ENCODE results near the gene SYT2.

The SYT2 gene

DNA sequence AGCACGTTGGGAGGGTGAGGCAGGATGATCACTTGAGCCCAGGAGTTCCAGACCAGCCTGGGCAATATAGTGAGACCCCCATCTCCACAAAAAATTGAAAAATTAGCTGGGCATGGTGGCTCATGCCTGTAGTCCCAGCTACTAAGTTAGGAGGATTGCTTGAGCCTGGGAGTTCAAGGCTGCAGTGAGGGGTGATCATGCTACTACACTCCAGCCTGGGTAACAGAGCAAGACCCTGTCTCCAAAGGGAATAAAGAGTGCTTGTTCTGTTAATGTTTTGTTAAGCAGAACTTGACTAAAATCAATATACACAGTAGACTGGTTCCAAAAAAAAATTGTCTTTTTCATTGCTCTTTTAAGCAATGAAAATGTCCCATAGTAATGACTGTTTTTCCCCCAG lies 146.4 kb downstream of the SYT2 start:
- TF ChIP-seq, protein P1, sequence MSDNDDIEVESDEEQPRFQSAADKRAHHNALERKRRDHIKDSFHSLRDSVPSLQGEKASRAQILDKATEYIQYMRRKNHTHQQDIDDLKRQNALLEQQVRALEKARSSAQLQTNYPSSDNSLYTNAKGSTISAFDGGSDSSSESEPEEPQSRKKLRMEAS (IDR thresholded peaks at IDR 0.05): no peak
- no peak for TF ChIP-seq EP300 (IDR thresholded peaks at IDR 0.05; ENCODE audit: borderline replicate concordance)
- TF ChIP-seq TCF12 (IDR thresholded peaks at IDR 0.05; ENCODE audit: low read depth): no peak

DNA sequence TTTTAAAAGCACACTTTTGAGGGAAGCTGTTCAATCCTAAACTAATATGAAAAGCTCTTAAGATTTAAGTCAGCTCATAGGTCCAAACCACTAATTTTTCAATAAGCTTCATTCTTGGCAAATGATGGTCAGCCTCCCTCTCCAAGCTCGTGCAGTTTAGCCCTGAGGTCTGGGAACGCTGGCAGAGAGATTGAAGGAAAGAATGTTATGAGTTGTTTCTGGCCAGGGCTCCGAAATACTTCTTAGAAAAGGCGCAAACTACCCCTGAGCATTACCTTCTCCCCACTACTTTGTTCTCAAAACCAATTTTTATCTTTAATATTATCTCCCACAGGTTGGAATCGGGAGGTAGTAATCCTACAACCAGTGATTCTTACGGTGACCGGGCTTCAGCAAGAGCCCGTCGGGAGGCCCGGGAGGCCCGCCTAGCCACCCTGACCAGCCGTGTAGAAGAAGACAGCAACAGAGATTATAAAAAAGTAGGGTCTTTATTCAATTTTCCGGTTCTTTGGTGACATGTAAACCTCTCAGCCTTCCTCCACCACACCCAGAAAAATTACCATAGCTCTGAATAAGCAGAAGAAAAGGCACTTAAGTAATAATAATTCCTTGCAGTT lies 147.7 kb downstream of the SYT2 start:
- TF ChIP-seq TCF12 (IDR thresholded peaks at IDR 0.05; ENCODE audit: low read depth) (no peak), CEBPB (IDR thresholded peaks at IDR 0.05) (no peak), TAF1 (IDR thresholded peaks at IDR 0.05; ENCODE audit: low read depth) (no peak), FOXM1 (IDR thresholded peaks at IDR 0.05; ENCODE audit: borderline replicate concordance, low read depth) (no peak), TEAD4 (IDR thresholded peaks at IDR 0.05) (no peak), EP300 (IDR thresholded peaks at IDR 0.05; ENCODE audit: borderline replicate concordance) (no peak), ZBTB7A (IDR thresholded peaks at IDR 0.05; ENCODE audit: low read depth) (no peak), RAD21 (IDR thresholded peaks at IDR 0.05; ENCODE audit: low read depth) (no peak), NFIC (IDR thresholded peaks at IDR 0.05) (no peak), CREB1 (IDR thresholded peaks at IDR 0.05; ENCODE audit: low read depth) (no peak), YY1 (IDR thresholded peaks at IDR 0.05; ENCODE audit: low read depth) (no peak), EGR1 (IDR thresholded peaks at IDR 0.05) (no peak)
- TF ChIP-seq, protein P1 (IDR thresholded peaks at IDR 0.05): no peak
- TF ChIP-seq, protein P2, sequence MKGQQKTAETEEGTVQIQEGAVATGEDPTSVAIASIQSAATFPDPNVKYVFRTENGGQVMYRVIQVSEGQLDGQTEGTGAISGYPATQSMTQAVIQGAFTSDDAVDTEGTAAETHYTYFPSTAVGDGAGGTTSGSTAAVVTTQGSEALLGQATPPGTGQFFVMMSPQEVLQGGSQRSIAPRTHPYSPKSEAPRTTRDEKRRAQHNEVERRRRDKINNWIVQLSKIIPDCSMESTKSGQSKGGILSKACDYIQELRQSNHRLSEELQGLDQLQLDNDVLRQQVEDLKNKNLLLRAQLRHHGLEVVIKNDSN (IDR thresholded peaks at IDR 0.05): no peak
- TF ChIP-seq, protein P3, sequence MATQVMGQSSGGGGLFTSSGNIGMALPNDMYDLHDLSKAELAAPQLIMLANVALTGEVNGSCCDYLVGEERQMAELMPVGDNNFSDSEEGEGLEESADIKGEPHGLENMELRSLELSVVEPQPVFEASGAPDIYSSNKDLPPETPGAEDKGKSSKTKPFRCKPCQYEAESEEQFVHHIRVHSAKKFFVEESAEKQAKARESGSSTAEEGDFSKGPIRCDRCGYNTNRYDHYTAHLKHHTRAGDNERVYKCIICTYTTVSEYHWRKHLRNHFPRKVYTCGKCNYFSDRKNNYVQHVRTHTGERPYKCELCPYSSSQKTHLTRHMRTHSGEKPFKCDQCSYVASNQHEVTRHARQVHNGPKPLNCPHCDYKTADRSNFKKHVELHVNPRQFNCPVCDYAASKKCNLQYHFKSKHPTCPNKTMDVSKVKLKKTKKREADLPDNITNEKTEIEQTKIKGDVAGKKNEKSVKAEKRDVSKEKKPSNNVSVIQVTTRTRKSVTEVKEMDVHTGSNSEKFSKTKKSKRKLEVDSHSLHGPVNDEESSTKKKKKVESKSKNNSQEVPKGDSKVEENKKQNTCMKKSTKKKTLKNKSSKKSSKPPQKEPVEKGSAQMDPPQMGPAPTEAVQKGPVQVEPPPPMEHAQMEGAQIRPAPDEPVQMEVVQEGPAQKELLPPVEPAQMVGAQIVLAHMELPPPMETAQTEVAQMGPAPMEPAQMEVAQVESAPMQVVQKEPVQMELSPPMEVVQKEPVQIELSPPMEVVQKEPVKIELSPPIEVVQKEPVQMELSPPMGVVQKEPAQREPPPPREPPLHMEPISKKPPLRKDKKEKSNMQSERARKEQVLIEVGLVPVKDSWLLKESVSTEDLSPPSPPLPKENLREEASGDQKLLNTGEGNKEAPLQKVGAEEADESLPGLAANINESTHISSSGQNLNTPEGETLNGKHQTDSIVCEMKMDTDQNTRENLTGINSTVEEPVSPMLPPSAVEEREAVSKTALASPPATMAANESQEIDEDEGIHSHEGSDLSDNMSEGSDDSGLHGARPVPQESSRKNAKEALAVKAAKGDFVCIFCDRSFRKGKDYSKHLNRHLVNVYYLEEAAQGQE (IDR thresholded peaks at IDR 0.05; ENCODE audit: low read depth): no peak

DNA sequence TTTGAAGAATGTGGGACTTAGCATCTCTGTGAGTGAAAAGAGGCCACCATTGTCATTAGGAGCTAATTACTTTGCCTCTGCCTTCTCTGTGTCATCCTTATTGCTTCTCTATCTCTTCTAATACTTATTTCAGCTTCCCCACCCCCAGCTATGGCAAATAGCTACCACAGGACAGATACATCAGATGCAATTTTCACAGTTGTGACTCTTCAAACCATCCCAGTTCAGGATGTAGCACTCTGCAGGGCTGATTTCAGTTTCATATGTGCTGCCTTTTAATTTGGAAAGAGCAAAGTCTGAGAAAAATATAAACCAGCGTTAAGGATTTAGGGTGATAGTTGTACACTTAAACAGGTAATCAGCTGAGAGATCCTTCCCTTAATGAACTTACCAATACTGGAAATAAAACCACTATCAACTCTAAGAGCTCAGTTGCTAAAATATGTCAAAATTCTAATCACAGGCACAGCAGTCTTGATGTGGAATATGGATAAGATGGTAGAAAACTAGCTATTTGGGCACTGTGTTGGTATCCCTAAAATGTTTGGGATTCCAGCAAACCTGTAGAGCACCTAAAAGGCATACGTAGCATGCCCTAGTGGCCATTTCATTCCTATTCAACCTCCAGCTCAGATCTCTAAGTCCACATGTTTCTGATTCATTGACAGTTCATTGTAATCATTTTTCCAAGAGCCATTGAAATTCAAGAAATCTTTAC lies 148.4 kb downstream of the SYT2 start:
- no peak for TF ChIP-seq CEBPB (IDR thresholded peaks at IDR 0.05)
- TF ChIP-seq TEAD4 (IDR thresholded peaks at IDR 0.05): no peak

DNA sequence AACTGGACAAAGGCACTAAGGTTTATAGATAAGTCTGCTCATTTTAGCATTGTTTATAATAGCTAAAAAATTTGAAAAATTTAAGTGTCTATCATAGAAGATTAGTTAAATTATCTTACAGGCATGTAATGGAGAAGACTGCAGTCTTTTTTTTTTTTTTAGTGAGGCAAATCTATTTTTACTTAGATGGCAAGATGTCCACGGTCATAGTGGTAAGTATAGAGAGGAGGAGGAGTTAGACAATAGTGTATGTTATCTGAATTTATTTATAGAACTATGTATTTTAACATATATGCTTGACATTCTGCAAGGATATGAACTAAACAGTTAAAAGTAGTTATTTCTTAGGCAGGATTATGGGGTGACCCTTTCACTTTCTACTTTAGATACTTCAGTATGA lies 149.0 kb downstream of the SYT2 start:
- TF ChIP-seq TAF1 (IDR thresholded peaks at IDR 0.05; ENCODE audit: low read depth): no peak
- TF ChIP-seq TCF12 (IDR thresholded peaks at IDR 0.05; ENCODE audit: low read depth): no peak
- TF ChIP-seq CEBPB (IDR thresholded peaks at IDR 0.05): no peak
- TF ChIP-seq, protein P3 (IDR thresholded peaks at IDR 0.05; ENCODE audit: low read depth): no peak
- no peak for TF ChIP-seq TEAD4 (IDR thresholded peaks at IDR 0.05)
- no peak for TF ChIP-seq NFIC (IDR thresholded peaks at IDR 0.05)
- TF ChIP-seq, protein P1 (IDR thresholded peaks at IDR 0.05): no peak
- TF ChIP-seq RAD21 (IDR thresholded peaks at IDR 0.05; ENCODE audit: low read depth): no peak
- TF ChIP-seq EP300 (IDR thresholded peaks at IDR 0.05; ENCODE audit: borderline replicate concordance): no peak
- TF ChIP-seq, protein P2 (IDR thresholded peaks at IDR 0.05): no peak
- no peak for TF ChIP-seq CREB1 (IDR thresholded peaks at IDR 0.05; ENCODE audit: low read depth)
- TF ChIP-seq FOXM1 (IDR thresholded peaks at IDR 0.05; ENCODE audit: borderline replicate concordance, low read depth): no peak
- TF ChIP-seq YY1 (IDR thresholded peaks at IDR 0.05; ENCODE audit: low read depth): no peak
- TF ChIP-seq ZBTB7A (IDR thresholded peaks at IDR 0.05; ENCODE audit: low read depth): no peak
- no peak for TF ChIP-seq EGR1 (IDR thresholded peaks at IDR 0.05)

DNA sequence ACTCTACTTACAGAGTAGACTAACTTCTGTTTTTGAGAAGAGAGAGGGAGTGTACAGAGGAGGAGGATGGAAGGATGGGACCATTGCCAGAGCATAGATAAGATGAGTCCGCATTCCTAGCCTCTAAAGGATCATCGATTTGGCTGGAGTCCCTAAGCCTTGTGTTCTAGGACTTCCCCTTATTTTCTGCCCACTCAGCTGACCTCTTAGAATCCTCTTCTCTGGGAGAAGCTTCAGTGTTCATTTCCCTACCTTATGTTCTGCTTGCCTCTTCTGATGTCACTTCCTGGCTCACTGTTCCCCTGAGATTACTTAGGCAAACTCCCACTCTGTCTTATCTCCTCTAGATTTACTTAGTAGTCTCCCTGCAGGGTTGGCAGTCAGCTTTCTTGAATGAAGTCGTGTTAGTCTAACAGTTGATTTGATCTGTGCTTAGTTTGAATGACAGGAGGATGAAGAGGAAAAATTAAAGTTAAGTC lies 156.7 kb downstream of the SYT2 start:
- no peak for TF ChIP-seq EGR1 (IDR thresholded peaks at IDR 0.05)

DNA sequence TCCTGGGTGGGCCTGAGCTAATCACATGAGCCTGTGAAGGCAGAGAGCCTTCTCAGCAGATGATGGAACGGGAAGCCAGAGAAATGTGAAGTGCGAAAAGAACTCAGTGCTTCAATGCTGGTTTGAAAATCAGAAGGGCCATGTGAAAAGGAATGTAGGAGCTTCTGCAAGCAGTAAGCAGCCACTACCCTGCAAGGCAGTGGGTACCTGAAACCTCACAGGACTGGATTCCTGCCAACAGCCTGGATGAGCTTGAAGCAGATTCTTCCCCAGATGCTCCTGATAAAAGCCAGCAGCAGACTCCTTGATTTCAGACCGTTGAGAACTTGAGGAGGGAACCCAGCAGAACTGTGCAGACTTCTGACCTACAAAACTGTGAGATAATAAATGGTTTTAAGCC lies 158.6 kb downstream of the SYT2 start:
- no peak for TF ChIP-seq CEBPB (IDR thresholded peaks at IDR 0.05)
- TF ChIP-seq CREB1 (IDR thresholded peaks at IDR 0.05; ENCODE audit: low read depth): no peak
- TF ChIP-seq TCF12 (IDR thresholded peaks at IDR 0.05; ENCODE audit: low read depth): no peak
- no peak for TF ChIP-seq NFIC (IDR thresholded peaks at IDR 0.05)
- no peak for TF ChIP-seq RAD21 (IDR thresholded peaks at IDR 0.05; ENCODE audit: low read depth)
- no peak for TF ChIP-seq EGR1 (IDR thresholded peaks at IDR 0.05)
- TF ChIP-seq ZBTB7A (IDR thresholded peaks at IDR 0.05; ENCODE audit: low read depth): no peak
- no peak for TF ChIP-seq FOXM1 (IDR thresholded peaks at IDR 0.05; ENCODE audit: borderline replicate concordance, low read depth)
- TF ChIP-seq YY1 (IDR thresholded peaks at IDR 0.05; ENCODE audit: low read depth): no peak
- TF ChIP-seq, protein P2 (IDR thresholded peaks at IDR 0.05): no peak
- no peak for TF ChIP-seq TEAD4 (IDR thresholded peaks at IDR 0.05)
- TF ChIP-seq EP300 (IDR thresholded peaks at IDR 0.05; ENCODE audit: borderline replicate concordance): no peak
- TF ChIP-seq TAF1 (IDR thresholded peaks at IDR 0.05; ENCODE audit: low read depth): no peak
- TF ChIP-seq, protein P3 (IDR thresholded peaks at IDR 0.05; ENCODE audit: low read depth): no peak
